GM21825 (cell line): ENCODE measurements around the gene NEU4.
"Not testable (repeated sequence)": the region's sequence is repeated elsewhere in the genome, so short reads cannot be mapped to it uniquely, and the experiment has no call there.

Source experiments
- ATAC-seq: cut with Tn5 transposase; IDR thresholded peaks from one replicate; pipeline ENCODE4 v1.9.1; 2021; ENCODE audit warnings: mild to moderate bottlenecking, moderate library complexity; ENCODE audit not compliant: unreplicated experiment

NEU4 gene

GRCh38 chr2:241774419-241775222, 34.4 kb upstream of the NEU4 start:
- ATAC-seq, result no peak

GRCh38 chr2:241775223-241776177, 33.5 kb upstream of the NEU4 start:
- no peak for ATAC-seq

- no peak for ATAC-seq
These were observed 32.4 kb upstream of the NEU4 start, which contains the start of gene GAL3ST2 for GRCh38 chr2:241776336-241777169. Gene GAL3ST2 (plus strand): TSS chr2:241776822. CDS start chr2:241776956, 134 bp downstream.

GRCh38 chr2:241777170-241777685, 31.8 kb upstream of the NEU4 start:
- no peak for ATAC-seq

GRCh38 chr2:241777686-241778627, 31.0 kb upstream of the NEU4 start:
- no peak for ATAC-seq

- ATAC-seq, result no peak
These were observed 27.9 kb upstream of the NEU4 start for GRCh38 chr2:241780939-241781569.

- ATAC-seq, result not testable (repeated sequence)
These were observed 26.9 kb upstream of the NEU4 start for GRCh38 chr2:241782053-241782452.

GRCh38 chr2:241788135-241788534, 20.9 kb upstream of the NEU4 start:
- no peak for ATAC-seq

- no peak for ATAC-seq
These were observed 20.4 kb upstream of the NEU4 start for GRCh38 chr2:241788572-241788971.

GRCh38 chr2:241791385-241791784, 17.6 kb upstream of the NEU4 start:
- ATAC-seq, result not testable (repeated sequence)

- no peak for ATAC-seq
These were observed 15.6 kb upstream of the NEU4 start for GRCh38 chr2:241793385-241793784.

GRCh38 chr2:241794250-241794823, 14.7 kb upstream of the NEU4 start:
- no peak for ATAC-seq

GRCh38 chr2:241795021-241795999, 13.7 kb upstream of the NEU4 start:
- ATAC-seq, result no peak

- ATAC-seq, result no peak
These were observed 12.8 kb upstream of the NEU4 start for GRCh38 chr2:241796209-241796608.

- ATAC-seq, result no peak
These were observed 12.3 kb upstream of the NEU4 start for GRCh38 chr2:241796610-241797138.

- ATAC-seq, result no peak
These were observed 11.4 kb upstream of the NEU4 start for GRCh38 chr2:241797441-241798080.
